GM23248 (cell line): ENCODE measurements around the gene PIGH. TPM values are rescaled to one million over a fixed set of nuclear protein-coding genes. Genes with fewer than 3 reads are reported as not detected.

Experiments
- DNase-seq: peaks from one replicate; pipeline ENCODE4 v3.0.0-alpha.2; 2015
- H2AFZ ChIP-seq: fragments of 200-600 bp; sonication (generic); 2 replicates; pipeline ENCODE4 v1.6.1; 2016; ENCODE audit warnings: antibody characterized with exemption
- H3F3A ChIP-seq: fragments of 200-600 bp; sonication (generic); 2 replicates; pipeline ENCODE4 v1.6.1; 2016; ENCODE audit warnings: mild to moderate bottlenecking, antibody characterized with exemption, mixed run types; ENCODE audit not compliant: insufficient read depth
- H3K27ac ChIP-seq: fragments of 200-600 bp; sonication (generic); 2 replicates; pipeline ENCODE4 v1.5.1; 2016; ENCODE audit warnings: mild to moderate bottlenecking
- H3K27me3 ChIP-seq: fragments of 200-600 bp; sonication (generic); replicated peaks from 2 replicates; pipeline ENCODE4 v1.6.1; 2016; ENCODE audit warnings: mild to moderate bottlenecking; ENCODE audit not compliant: insufficient read depth
- H3K36me3 ChIP-seq: fragments of 200-600 bp; sonication (generic); 2 replicates; pipeline ENCODE4 v1.6.1; 2016; ENCODE audit warnings: low read depth, mild to moderate bottlenecking
- H3K4me1 ChIP-seq: fragments of 200-600 bp; sonication (generic); 2 replicates; pipeline ENCODE4 v1.6.1; 2016; ENCODE audit warnings: mild to moderate bottlenecking; ENCODE audit not compliant: insufficient read depth
- H3K4me2 ChIP-seq: fragments of 200-600 bp; sonication (generic); one replicate; pipeline ENCODE4 v1.6.1; 2016; ENCODE audit warnings: mild to moderate bottlenecking; ENCODE audit not compliant: unreplicated experiment
- H3K4me3 ChIP-seq: fragments of 200-600 bp; sonication (generic); 2 replicates; pipeline ENCODE4 v1.5.1; 2016; ENCODE audit warnings: mild to moderate bottlenecking
- H3K79me2 ChIP-seq: fragments of 200-600 bp; sonication (generic); 2 replicates; pipeline ENCODE4 v1.6.1; 2016; ENCODE audit warnings: mild to moderate bottlenecking; ENCODE audit not compliant: insufficient read depth
- H3K9ac ChIP-seq: fragments of 200-600 bp; sonication (generic); 2 replicates; pipeline ENCODE4 v1.6.1; 2016; ENCODE audit warnings: mild to moderate bottlenecking
- H3K9me2 ChIP-seq: fragments of 200-600 bp; sonication (generic); 2 replicates; pipeline ENCODE4 v1.6.1; 2016; ENCODE audit warnings: mixed run types, mild to moderate bottlenecking, moderate library complexity; ENCODE audit not compliant: insufficient read depth
- H3K9me3 ChIP-seq: fragments of 200-600 bp; sonication (generic); one replicate; pipeline ENCODE4 v1.6.1; 2017; ENCODE audit warnings: low read depth
- H4K20me1 ChIP-seq: fragments of 200-600 bp; sonication (generic); 2 replicates; pipeline ENCODE4 v1.6.0; 2016; ENCODE audit not compliant: insufficient read depth
- EZH2 ChIP-seq: fragments of 200-600 bp; sonication (generic); IDR thresholded peaks from 2 replicates; pipeline ENCODE4 v1.6.1; 2018; ENCODE audit warnings: antibody characterized with exemption, mild to moderate bottlenecking; ENCODE audit not compliant: insufficient read depth, poor library complexity, severe bottlenecking
- EZH2phosphoT487 ChIP-seq: fragments of 200-600 bp; sonication (generic); IDR thresholded peaks from 2 replicates; pipeline ENCODE4 v1.6.1; 2018; ENCODE audit warnings: antibody characterized with exemption, moderate library complexity, mild to moderate bottlenecking, low read depth; ENCODE audit not compliant: insufficient read depth
- WGBS, 2 experiments: methylation state at CpG; one replicate each; pipeline ENCODE4 v1.1.6; 2015 to 2017; ENCODE audit warnings: low lambda C conversion rate in 2 of 2, low coverage in 1 of 2; ENCODE audit errors: missing lambda C conversion rate in 2 of 2; 5-methylcytosine and 5-hydroxymethylcytosine counted together
- in situ Hi-C: fragments of 300-500 bp; cut with MboI; formaldehyde crosslinking; loops from 2 replicates; pipeline ENCODE4 v1.15.0; 2020
- polyA plus RNA-seq: library from polyadenylated mRNA; unstranded; fragments of >200 nt; fragmentation: Nextera tagmentation; extraction: Ambion mirVana; gene quantifications from 2 replicates; pipeline ENCODE4 v1.2.1, GENCODE V29; 2016
- total RNA-seq: library from RNA; depleted of rRNA; stranded (reverse); fragments of >200 nt; shearing (Covaris generic); gene quantifications from 2 replicates; pipeline ENCODE4 v1.2.3, GENCODE V29; 2014; rRNA removed

The PIGH gene
- total RNA-seq (10.8 and 27.6 TPM in 2 replicates), polyA plus RNA-seq (22.4 and 23.4 TPM in 2 replicates)

- Histone ChIP-seq H4K20me1 (no peaks in the 10 kb centered on the region), H3K9me3 (no peaks in the 10 kb centered on the region), H3K4me2 (peak within 1 kb of the TSS; percentile 84), H3K27me3 (no peaks in the 10 kb centered on the region), H3K9me2 (no peaks in the 10 kb centered on the region), H3F3A (0 out of 2 replicates have a peak, but pooled peaks cover 4% of the 10 kb centered on the region), H3K4me1 (peaks cover 6% of the 10 kb centered on the region), H3K36me3 (no peaks in the 10 kb centered on the region), H3K27ac (peak within 1 kb of the TSS; percentile 67), H2AFZ (peak within 1 kb of the TSS; percentile 99), H3K79me2 (peaks cover 25% of the 10 kb centered on the region; the same call in 1 of the 2 replicates), H3K4me3 (peak within 1 kb of the TSS; percentile 94), H3K9ac (peak within 1 kb of the TSS; percentile 79)
- DNase-seq = peak; percentile 93
- 2% methylated on average over 74 of the region's 77 CpGs for WGBS, 2 experiments
- in situ Hi-C loops = no loop called here
- no peak for TF ChIP-seq EZH2
- no peak for TF ChIP-seq EZH2phosphoT487
Observed at GRCh38 chr14:67599698-67600561, at the start of gene PIGH. Gene PIGH, minus strand, starts transcription at chr14:67600268. Its CDS starts 65 bp downstream, at chr14:67600203.

- H3K4me3 ChIP-seq = no peak overlapping the region
- no peak overlapping the region for H3K9ac ChIP-seq
- no peak for DNase-seq
- H3K27ac ChIP-seq = no peak overlapping the region
- H3K4me2 ChIP-seq = no peak overlapping the region
- H3K36me3 ChIP-seq = peaks cover 25% of the 10 kb centered on the region
- in situ Hi-C loops = no loop called here
- peaks cover 15% of the 10 kb centered on the region; the same call in 1 of the 2 replicates for H3F3A ChIP-seq
- H3K79me2 ChIP-seq = 0 out of 2 replicates have a peak, but pooled peaks cover 4% of the 10 kb centered on the region
- no peaks in the 10 kb centered on the region for H3K9me3 ChIP-seq
- 81 to 90% methylated on average over 3 of the region's 3 CpGs for WGBS, 2 experiments
- no peak for TF ChIP-seq EZH2
- no peak for TF ChIP-seq EZH2phosphoT487
- H3K27me3 ChIP-seq = no peaks in the 10 kb centered on the region
- no peak overlapping the region for H2AFZ ChIP-seq
- H3K9me2 ChIP-seq = no peaks in the 10 kb centered on the region
- peaks cover 14% of the 10 kb centered on the region for H3K4me1 ChIP-seq
- H4K20me1 ChIP-seq = no peaks in the 10 kb centered on the region
Observed at GRCh38 chr14:67646131-67646530, 46.1 kb upstream of the PIGH start.

GRCh38 chr14:67645414-67645813 is 45.3 kb upstream of the PIGH start:
- TF ChIP-seq EZH2phosphoT487 (no peak), EZH2 (no peak)
- Histone ChIP-seq H3K27me3 (no peaks in the 10 kb centered on the region), H3K4me1 (peaks cover 7% of the 10 kb centered on the region), H3K4me3 (no peak overlapping the region), H3K79me2 (0 out of 2 replicates have a peak, but pooled peaks cover 4% of the 10 kb centered on the region), H3K36me3 (peaks cover 25% of the 10 kb centered on the region), H3K4me2 (no peak overlapping the region), H3K27ac (no peak overlapping the region), H3K9me3 (no peaks in the 10 kb centered on the region), H3F3A (peaks cover 8% of the 10 kb centered on the region; the same call in 1 of the 2 replicates), H4K20me1 (no peaks in the 10 kb centered on the region), H2AFZ (no peak overlapping the region), H3K9me2 (no peaks in the 10 kb centered on the region), H3K9ac (no peak overlapping the region)
- DNase-seq = no peak
- in situ Hi-C loops = no loop called here
- 97 to 98% methylated on average over 5 of the region's 5 CpGs for WGBS, 2 experiments

- Histone ChIP-seq H3K9me3 (no peaks in the 10 kb centered on the region), H2AFZ (no peak overlapping the region), H3K27ac (no peak overlapping the region), H4K20me1 (no peaks in the 10 kb centered on the region), H3K9ac (no peak overlapping the region), H3K4me3 (no peak overlapping the region), H3K27me3 (no peaks in the 10 kb centered on the region), H3K9me2 (no peaks in the 10 kb centered on the region), H3K36me3 (peaks cover 23% of the 10 kb centered on the region), H3K4me1 (no peaks in the 10 kb centered on the region), H3F3A (no peaks in the 10 kb centered on the region), H3K4me2 (no peak overlapping the region), H3K79me2 (0 out of 2 replicates have a peak, but pooled peaks cover 4% of the 10 kb centered on the region)
- in situ Hi-C loops = no loop called here
- no peak for TF ChIP-seq EZH2
- TF ChIP-seq EZH2phosphoT487 = no peak
- WGBS, 2 experiments = 96 to 98% methylated on average over 2 of the region's 2 CpGs
- DNase-seq = no peak
Observed at GRCh38 chr14:67644428-67644827, 44.4 kb upstream of the PIGH start.
